VCaP (cell line): Measurements from ENCODE around the gene SETD3.
A peak's percentile ranks its signal among the peaks of the same experiment; 100 is the strongest.

Source experiments
- H3K27ac ChIP-seq: fragments of 450-650 bp; 2 replicates; pipeline ENCODE4 v1.5.1; 2017
- TF ChIP-seq, protein P1 (sequence below): fragments of 450-650 bp; conservative IDR thresholded peaks from 2 replicates; pipeline ENCODE4 v1.5.1; 2017; ENCODE audit warnings: mild to moderate bottlenecking, moderate library complexity

The SETD3 gene

GRCh38 chr14:99503848-99504453 is 23.3 kb upstream of the SETD3 start:
- H3K27ac ChIP-seq = no peak overlapping the region
- TF ChIP-seq, protein P1, sequence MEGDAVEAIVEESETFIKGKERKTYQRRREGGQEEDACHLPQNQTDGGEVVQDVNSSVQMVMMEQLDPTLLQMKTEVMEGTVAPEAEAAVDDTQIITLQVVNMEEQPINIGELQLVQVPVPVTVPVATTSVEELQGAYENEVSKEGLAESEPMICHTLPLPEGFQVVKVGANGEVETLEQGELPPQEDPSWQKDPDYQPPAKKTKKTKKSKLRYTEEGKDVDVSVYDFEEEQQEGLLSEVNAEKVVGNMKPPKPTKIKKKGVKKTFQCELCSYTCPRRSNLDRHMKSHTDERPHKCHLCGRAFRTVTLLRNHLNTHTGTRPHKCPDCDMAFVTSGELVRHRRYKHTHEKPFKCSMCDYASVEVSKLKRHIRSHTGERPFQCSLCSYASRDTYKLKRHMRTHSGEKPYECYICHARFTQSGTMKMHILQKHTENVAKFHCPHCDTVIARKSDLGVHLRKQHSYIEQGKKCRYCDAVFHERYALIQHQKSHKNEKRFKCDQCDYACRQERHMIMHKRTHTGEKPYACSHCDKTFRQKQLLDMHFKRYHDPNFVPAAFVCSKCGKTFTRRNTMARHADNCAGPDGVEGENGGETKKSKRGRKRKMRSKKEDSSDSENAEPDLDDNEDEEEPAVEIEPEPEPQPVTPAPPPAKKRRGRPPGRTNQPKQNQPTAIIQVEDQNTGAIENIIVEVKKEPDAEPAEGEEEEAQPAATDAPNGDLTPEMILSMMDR = no peak

DNA sequence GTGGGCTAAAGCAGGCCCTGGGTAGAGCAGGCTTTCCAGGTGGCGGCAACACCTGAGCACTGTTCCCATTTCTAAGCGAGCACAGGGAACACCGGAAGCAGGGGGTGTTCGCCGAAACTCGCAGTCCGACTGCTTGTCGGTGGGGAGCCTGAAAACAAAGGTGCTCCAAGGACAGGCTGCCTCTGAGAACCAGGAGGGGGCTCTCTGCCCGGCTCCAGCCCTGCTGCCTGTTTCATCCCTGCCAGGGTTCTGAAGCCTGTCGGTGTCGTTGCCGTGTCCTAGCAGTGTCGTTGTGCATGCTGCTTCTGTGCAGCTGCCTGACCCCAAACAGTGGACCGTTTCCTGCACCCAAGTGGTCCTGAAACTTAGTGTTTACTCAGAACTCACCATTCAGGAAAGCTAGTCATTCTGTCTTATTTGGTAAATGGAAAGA is 22.3 kb upstream of the SETD3 start:
- no peak overlapping the region for H3K27ac ChIP-seq
- TF ChIP-seq, protein P1 = no peak

- TF ChIP-seq, protein P1 = no peak
- no peak overlapping the region for H3K27ac ChIP-seq
Observed at GRCh38 chr14:99497894-99498293, 17.2 kb upstream of the SETD3 start.

GRCh38 chr14:99497341-99497740 is 16.7 kb upstream of the SETD3 start:
- TF ChIP-seq, protein P1 = no peak

GRCh38 chr14:99484106-99484505 is 3.4 kb upstream of the SETD3 start:
- H3K27ac ChIP-seq = no peak overlapping the region
- TF ChIP-seq, protein P1 = no peak

More at GRCh38 chr14:99497341-99497740, 16.7 kb upstream of the SETD3 start:
- H3K27ac ChIP-seq = no peak overlapping the region

DNA sequence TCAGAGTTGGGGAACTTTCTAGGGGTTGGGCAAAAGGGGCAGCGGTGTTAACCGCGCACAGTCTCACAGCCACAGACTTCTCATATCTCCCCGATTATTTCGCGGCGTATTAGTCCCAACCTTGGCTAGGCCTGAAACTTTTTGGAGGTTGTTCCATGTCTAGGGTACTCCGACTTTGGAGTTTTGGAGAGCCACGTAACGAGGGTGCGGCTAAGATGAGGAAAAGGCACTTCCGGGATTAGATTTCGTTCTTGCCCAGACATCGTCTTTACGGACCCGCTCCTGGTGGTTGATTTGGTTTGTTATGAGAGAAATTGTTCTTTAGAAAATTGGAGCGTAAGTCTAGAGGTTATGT is 1.1 kb upstream of the SETD3 start:
- H3K27ac ChIP-seq = peak overlapping the region; percentile 90
- TF ChIP-seq, protein P1 = no peak

GRCh38 chr14:99480917-99481744 is 472 bp upstream of the SETD3 start, which contains the start of gene CCNK:
Gene CCNK (plus strand): TSS chr14:99481409. CDS start chr14:99492678, 11,269 bp downstream.
- TF ChIP-seq, protein P1 = no peak
- H3K27ac ChIP-seq = peak within 1 kb of the TSS; percentile 90
